Measurements from ENCODE around the gene NARS2.
"Not testable (repeated sequence)": the region's sequence is repeated elsewhere in the genome, so short reads cannot be mapped to it uniquely, and the experiment has no call there.

NARS2 gene, protein sequence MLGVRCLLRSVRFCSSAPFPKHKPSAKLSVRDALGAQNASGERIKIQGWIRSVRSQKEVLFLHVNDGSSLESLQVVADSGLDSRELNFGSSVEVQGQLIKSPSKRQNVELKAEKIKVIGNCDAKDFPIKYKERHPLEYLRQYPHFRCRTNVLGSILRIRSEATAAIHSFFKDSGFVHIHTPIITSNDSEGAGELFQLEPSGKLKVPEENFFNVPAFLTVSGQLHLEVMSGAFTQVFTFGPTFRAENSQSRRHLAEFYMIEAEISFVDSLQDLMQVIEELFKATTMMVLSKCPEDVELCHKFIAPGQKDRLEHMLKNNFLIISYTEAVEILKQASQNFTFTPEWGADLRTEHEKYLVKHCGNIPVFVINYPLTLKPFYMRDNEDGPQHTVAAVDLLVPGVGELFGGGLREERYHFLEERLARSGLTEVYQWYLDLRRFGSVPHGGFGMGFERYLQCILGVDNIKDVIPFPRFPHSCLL

DNA sequence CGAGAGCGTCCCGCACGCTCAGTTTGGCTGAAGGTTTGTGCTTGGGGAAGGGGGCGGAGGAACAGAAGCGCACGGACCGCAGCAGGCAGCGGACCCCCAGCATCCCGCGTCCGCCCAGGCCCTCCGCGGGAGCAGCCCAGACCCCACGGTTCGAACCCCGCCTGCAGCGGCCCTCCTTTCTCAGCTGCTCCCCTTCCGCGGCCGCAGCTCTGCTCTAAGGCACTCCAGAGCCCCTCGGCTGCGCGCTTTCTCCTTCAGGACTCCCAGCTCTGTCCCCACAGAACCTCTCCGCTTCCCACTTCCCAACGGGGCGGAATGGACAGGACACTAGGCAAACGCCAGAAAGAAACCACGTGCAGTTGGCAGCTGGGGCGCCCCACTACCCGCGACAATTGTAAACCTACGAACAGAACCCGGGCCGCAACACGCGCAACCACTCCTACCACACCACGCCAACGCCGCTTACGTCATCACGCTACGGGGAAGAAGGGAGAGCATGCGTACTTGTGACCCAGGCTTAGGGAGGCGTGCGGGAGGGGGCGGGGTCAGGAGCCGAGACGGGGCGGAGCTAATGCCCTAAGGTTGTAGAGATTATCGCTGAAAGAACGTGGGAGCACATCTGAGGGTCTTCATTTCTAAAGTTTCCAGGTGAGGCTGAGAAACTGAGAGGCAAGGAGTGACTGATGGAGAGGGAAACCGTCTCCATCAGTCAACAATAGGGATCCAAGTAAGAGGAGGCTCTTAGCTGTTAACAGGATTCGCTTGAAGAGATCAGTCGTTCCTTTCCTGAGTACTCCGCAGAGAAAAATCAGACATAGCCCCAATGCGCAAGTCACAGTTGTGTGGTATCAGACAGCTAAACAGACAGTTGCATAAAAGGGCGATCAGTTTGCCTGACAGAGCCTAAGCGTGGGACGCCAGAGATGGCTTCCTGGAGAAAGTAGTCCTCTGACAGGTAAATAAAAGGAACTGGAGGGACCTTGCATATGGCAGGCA is at the start of gene NARS2:
Gene NARS2, minus strand, starts transcription at position 479 of the 996 bp plus-strand sequence. Its CDS starts 376 bp downstream, at position 103.
- peak; percentile 96 for DNase-seq

DNA sequence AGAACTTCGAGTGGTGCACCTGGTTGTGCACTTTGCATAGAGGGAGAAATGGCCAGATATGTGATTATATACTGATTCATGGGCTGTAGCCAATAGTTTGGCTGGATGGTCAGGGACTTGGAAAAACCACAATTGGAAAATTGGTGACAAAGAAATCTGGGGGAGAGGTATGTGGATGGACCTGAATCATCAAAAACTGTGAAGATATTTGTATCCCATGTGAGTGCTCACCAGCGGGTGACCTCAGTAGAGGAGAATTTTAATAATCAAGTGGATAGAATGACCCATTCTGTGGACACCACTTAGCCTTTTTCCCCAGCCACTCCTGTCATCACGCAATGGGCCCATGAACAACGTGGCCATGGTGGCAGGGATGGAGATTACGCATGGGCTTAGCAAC is 48.0 kb upstream of the NARS2 start:
- no peak for DNase-seq

GRCh38 chr11:78620159-78620558 is 45.5 kb upstream of the NARS2 start:
- DNase-seq = no peak

GRCh38 chr11:78615724-78616123 is 41.1 kb upstream of the NARS2 start:
- no peak for DNase-seq

DNA sequence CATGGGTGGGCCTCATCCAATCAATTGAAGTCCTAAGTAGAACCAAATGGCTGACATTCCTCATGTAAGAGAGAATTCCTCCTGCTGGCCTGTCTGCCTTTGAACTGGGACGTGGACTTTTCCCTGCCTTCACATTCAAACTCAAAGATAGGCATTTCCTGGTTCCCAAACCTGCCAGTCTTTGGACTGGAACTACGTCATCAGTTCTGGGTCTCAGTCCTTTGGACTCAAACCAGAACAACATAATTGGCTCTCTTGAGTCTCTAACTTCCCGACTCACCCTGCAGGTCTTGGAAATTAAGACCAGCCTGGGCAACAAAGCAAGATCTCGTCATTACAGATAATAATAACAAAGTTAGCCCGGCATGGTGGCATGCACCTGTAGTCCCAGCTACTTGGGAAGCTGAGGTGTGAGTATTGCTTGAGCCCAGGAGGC is 38.7 kb upstream of the NARS2 start:
- DNase-seq = no peak

- DNase-seq = no peak
Observed at GRCh38 chr11:78612721-78613377, 38.2 kb upstream of the NARS2 start.

DNA sequence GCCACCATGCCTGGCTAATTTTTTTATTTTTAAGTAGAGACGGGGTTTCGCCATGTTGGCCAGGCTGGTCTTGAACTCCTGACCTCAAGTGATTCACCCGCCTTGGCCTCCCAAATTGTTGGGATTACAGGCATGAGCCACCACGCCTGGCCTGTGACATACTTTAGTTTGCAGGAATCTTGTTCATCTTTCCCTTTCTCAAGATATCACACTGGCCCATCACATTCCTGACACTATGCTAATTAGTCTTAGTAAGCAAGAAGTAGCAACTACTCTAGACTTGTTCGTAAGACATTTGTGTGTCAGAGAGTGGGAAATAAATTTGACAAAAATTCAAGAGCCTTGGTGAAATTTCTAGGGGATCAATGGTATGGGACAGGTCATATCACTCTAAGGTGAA is 34.7 kb upstream of the NARS2 start:
- DNase-seq = not testable (repeated sequence)

DNA sequence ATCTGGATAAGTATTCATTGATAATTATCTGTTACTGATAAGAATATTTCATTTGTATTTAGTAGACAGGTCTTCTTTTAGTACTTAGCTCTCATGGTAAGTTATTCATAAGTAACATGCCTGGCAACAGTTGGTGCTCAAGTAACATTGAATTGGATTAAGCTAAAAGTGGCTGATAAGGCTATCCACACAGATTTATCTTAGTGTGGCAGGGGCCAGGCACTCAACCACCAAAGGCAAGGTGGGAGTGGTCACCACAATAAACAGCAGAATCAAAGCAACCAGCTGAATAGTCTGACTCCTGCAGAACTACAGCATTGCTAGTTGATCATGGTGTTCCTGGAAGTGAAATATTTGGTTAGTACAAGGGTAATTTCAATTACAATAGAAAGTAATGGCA is 33.0 kb upstream of the NARS2 start:
- no peak for DNase-seq

DNA sequence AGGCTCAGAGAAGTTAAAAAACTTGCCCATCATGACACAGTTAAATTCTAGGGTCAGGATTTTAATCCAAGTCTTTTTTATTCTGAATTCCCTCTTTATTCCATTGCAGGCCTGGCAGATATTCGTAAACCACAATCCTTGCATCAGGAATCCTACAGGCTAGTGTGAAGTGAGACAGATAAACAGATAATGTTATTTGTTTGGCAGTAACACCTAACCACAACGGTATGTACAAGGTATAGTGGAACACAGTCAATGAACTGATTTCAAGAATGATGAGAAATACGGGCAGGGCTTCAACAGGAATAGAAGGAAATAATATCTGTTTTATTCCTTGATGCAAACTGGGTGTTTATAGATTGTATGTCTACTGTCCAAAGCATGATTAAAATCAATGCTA is 32.0 kb upstream of the NARS2 start:
- no peak for DNase-seq

- no peak for DNase-seq
Observed at GRCh38 chr11:78605296-78605695, 30.6 kb upstream of the NARS2 start.

- no peak for DNase-seq
Observed at GRCh38 chr11:78603792-78604191, 29.1 kb upstream of the NARS2 start.

DNA sequence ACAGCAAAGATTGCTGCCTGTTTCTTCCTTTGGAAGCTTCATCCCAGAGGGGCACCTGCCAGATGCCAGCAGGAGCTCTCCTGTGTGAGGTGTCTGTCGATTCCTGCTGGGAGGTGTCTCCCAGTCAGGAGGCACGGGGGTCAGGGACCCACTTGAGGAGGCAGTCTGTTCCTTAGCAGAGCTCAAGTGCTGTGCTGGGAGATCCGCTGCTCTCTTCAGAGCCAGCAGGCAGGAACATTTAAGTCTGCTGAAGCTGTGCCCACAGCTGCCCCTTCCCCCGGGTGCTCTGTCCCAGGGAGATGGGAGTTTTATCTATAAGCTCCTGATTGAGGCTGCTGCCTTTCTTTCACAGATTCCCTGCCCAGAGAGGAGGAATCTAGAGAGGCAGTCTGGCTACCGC is 28.1 kb upstream of the NARS2 start:
- DNase-seq = not testable (repeated sequence)

GRCh38 chr11:78601066-78601465 is 26.4 kb upstream of the NARS2 start:
- DNase-seq = not testable (repeated sequence)

DNA sequence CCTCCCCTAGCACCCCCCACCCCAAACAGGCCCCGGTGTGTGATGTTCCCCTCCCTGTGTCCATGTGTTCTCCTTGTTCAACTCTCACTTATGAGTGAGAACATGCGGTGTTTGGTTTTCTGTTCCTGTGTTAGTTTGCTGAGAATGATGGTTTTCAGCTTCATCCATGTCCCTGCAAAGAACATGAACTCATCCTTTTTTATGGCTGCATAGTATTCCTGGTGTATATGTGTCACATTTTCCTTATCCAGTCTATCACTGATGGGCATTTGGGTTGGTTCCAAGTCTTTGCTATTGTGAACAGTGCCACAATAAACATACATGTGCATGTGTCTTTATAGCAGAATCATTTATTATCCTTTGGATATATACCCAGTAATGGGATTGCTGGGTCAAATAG is 22.9 kb upstream of the NARS2 start:
- not testable (repeated sequence) for DNase-seq

GRCh38 chr11:78595436-78596130 is 20.9 kb upstream of the NARS2 start:
- DNase-seq = peak; percentile 24

- no peak for DNase-seq
Observed at GRCh38 chr11:78594814-78595213, 20.1 kb upstream of the NARS2 start.

GRCh38 chr11:78588517-78588916 is 13.9 kb upstream of the NARS2 start:
- no peak for DNase-seq

DNA sequence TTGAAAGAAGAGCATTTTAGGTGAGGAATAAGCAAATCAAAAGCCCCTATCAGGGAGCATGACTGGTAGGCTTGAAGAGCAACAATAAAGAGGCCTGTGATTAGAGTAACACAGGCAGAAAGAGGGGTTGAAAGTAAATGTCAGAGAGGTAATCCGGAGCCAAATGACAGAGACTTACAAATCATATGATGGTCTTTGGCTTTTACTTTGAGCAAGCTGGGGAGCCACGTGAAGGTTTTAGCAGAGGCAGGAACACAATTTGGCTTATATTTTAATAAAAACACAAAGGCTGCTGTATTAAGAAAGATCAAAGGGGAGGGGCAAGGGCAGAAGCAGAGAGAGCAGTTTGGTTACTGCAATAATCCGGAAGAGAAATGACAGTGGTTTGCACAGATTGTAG is 12.8 kb upstream of the NARS2 start:
- DNase-seq = no peak

DNA sequence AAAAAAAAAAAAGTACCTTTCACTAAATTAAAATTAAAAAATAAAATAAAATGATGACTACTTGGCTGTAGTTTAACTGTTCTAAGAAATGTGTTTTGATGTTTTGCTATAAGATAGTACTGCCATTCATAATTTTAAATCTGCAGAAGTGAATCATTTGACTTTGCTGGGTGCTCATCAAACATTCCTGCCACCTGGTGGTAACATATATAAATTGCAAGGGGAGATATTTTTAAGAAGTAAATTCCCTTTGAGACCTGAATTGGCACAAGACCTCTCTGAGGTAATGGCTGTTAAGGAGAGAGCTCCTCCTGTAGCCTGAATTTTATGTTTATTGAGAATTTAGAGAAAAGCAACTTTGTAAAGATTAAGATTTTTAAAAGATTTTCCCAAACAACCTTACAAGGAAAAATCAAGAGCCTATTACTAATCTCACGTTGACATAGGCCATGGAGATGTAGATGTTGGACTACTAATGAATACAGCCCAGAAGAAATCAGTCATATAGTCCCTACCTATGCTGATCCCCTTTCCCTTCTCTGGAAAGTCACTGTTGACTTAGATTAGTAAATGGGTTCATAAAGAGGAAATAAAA is 11.9 kb upstream of the NARS2 start:
- no peak for DNase-seq

- DNase-seq = no peak
Observed at GRCh38 chr11:78583889-78584288, 9.2 kb upstream of the NARS2 start.

DNA sequence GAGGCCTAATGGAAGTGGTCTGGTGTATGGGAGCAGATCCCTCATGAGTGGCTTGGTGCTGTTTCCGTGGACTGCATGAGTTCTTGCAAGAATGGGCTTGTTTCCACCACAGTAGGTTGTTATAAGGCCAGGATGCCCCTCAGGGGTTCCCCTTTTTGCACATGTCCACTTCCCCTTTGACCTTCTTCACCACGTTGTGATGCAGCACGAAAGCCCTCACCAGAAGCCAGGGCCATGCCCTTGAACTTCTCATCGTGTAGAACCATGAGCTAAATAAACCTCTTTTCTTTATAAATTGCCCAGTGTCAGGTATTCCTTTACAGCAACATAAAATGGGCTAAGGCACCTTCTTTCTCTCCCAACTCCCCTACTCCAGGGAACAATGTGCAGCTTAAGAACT is 2.8 kb upstream of the NARS2 start:
- no peak for DNase-seq

DNA sequence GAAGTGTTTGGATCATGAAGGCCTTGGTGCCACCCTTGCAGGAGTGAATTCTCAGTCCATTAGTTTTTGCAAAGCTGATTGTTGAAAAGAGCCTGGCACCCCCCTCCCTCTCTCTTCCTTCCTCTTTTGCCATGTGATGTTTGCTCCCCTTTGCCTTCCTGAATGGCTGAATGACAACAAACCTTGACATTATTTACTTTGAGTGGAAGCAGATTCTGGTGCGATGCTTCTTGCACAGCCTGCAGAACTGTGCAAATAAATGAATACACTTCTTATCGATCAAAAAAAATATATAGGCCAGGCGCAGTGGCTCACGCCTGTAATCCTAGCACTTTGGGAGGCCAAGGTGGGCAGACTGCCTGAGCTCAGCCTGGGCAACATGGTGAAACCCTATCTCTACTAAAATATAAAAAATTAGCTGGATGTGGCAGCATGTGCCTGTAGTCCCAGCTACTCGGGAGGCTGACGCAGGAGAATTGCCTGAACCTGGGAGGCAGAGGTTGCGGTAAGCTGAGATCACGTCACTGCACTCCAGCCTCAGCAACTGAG is 2.0 kb upstream of the NARS2 start:
- no peak for DNase-seq
